Fibroblast of lung (primary cell): ENCODE measurements around the gene UST. TPM values are rescaled to one million over a fixed set of nuclear protein-coding genes. Genes with fewer than 3 reads are reported as not detected.

Experiments
- DNase-seq, 2 donors: peaks; one replicate each; pipeline versions ENCODE4 v3.0.0 to v3.0.0-alpha.2; 2010; ENCODE audit warnings: low read depth in 2 of 2
- H2AFZ ChIP-seq: 2 replicates; pipeline ENCODE4 v1.5.1; 2012; ENCODE audit warnings: low read length, control low read depth, inconsistent platforms
- H3K27ac ChIP-seq: 2 replicates; pipeline ENCODE4 v1.5.1; 2011; ENCODE audit warnings: low read length, control low read depth; ENCODE audit not compliant: insufficient read depth
- H3K27me3 ChIP-seq: 2 replicates; pipeline ENCODE4 v1.5.1; 2011; ENCODE audit warnings: mild to moderate bottlenecking, low read length; ENCODE audit not compliant: control insufficient read depth, insufficient read depth
- H3K36me3 ChIP-seq: 2 replicates; pipeline ENCODE4 v1.5.1; 2011; ENCODE audit warnings: low read length; ENCODE audit not compliant: control insufficient read depth, insufficient read depth
- H3K4me1 ChIP-seq: 2 replicates; pipeline ENCODE4 v1.5.1; 2011; ENCODE audit warnings: low read length; ENCODE audit not compliant: control insufficient read depth, insufficient read depth; ENCODE audit errors: extremely low read depth
- H3K4me2 ChIP-seq: 2 replicates; pipeline ENCODE4 v1.5.1; 2011; ENCODE audit warnings: low read length, control low read depth; ENCODE audit not compliant: insufficient read depth; ENCODE audit errors: extremely low read depth
- H3K4me3 ChIP-seq, 4 experiments: fragments of 200-600 bp in 1 of 4; sonication (generic) in 1 of 4; replicated peaks in 1 of 4; 2 replicates each; pipeline ENCODE4 v1.5.1; 2011 to 2016; ENCODE audit warnings: low read length in 4 of 4, low read depth in 3 of 4, mild to moderate bottlenecking in 3 of 4, control low read depth in 2 of 4, inconsistent platforms in 1 of 4, mixed read lengths in 1 of 4; ENCODE audit not compliant: insufficient read depth in 1 of 4; ENCODE audit errors: control extremely low read depth in 1 of 4
- H3K79me2 ChIP-seq: 2 replicates; pipeline ENCODE4 v1.5.1; 2012; ENCODE audit warnings: mild to moderate bottlenecking, low read length, inconsistent platforms; ENCODE audit not compliant: control insufficient read depth, insufficient read depth
- H3K9ac ChIP-seq: 2 replicates; pipeline ENCODE4 v1.5.1; 2011; ENCODE audit warnings: mild to moderate bottlenecking, low read length, control low read depth; ENCODE audit not compliant: insufficient read depth
- H3K9me3 ChIP-seq: 2 replicates; pipeline ENCODE4 v1.5.1; 2012; ENCODE audit warnings: low read depth, low read length; ENCODE audit not compliant: control insufficient read depth, insufficient read depth
- H4K20me1 ChIP-seq: 2 replicates; pipeline ENCODE4 v1.5.1; 2011; ENCODE audit warnings: low read length; ENCODE audit not compliant: control insufficient read depth, insufficient read depth; ENCODE audit errors: extremely low read depth
- EZH2 ChIP-seq: IDR thresholded peaks from 2 replicates; pipeline ENCODE4 v1.5.1; 2012; ENCODE audit warnings: low read length, control low read depth, mild to moderate bottlenecking; ENCODE audit errors: missing control alignments
- polyA plus RNA-seq, 2 donors: library from polyadenylated mRNA; depleted of rRNA in 1 of 2; stranded (reverse) in 1 of 2; unstranded in 1 of 2; fragments of >200 nt; gene quantifications; 2 replicates each; pipeline ENCODE4 v1.2.1, GENCODE V29; 2011 to 2012; ENCODE audit warnings: missing spikeins in 1 of 2
- total RNA-seq: library from RNA; depleted of rRNA; stranded (reverse); fragments of >200 nt; gene quantifications from 2 replicates; pipeline ENCODE4 v1.2.1, GENCODE V29; 2014
- TF ChIP-seq, protein P1 (sequence below), 2 donors: IDR thresholded peaks in 1 of 2; conservative IDR thresholded peaks in 1 of 2; 1 replicate in 1 of 2; 2 replicates in 1 of 2; pipeline ENCODE4 v1.5.1; 2011 to 2012; ENCODE audit warnings: low read length in 2 of 2, control low read depth in 1 of 2, inconsistent platforms in 1 of 2, low read depth in 1 of 2, mild to moderate bottlenecking in 1 of 2

The UST gene
- total and polyA plus RNA-seq, 2 donors (not counting 1 experiment from before 2014, with no cell fraction given): 6.8 to 19.5 TPM

DNA sequence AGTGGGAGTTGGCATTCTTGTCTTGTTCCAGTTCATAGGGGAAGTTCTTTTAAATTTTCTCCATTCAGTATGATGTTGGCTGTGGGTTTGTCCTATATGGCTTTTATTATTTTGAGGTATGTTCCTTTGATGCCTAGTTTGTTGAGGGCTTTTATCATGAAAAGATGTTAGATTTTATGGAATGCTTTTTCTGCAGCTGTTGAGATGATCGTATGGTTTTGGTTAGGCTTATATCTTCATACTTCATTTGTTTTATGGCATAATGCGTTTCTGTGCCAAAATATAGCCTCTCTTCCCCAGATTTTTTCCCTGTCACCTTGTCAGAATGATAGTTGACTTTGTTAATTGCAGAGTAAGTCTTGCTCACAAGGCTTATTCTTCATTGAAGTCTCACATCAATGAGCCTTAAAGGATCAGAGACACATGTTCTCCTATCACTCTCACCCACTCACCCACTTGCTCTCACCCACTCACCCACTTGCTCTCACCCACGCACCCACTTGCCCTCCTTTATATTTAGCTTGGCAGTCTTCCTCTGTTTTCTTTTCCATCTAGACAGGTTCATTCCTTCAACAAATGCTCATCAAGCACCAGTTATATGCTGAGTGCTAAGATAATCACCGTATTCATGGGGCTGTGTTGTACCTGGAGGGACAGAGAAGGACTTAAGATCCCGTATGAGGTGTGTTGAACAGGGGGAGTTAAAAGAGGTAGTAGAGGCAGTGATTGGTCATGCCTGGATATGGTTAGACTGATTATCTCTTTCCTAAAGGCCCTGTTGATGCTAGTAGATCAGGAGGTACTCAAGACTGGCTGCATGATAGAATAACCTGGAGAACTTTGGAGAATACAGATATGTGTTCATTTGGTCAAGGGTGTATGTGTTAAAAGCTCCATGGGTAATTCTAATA lies 19.3 kb downstream of the UST start:
- Histone ChIP-seq H3K27me3 (no peaks in the 10 kb centered on the region), H3K79me2 (no peaks in the 10 kb centered on the region), H2AFZ (no peak overlapping the region), H3K4me2 (no peak overlapping the region), H3K4me1 (peaks cover 8% of the 10 kb centered on the region), H3K27ac (no peak overlapping the region), H3K4me3 (no peak overlapping the region), H3K36me3 (no peaks in the 10 kb centered on the region), H3K9me3 (no peaks in the 10 kb centered on the region), H4K20me1 (no peaks in the 10 kb centered on the region), H3K9ac (no peak overlapping the region)
- DNase-seq: no peak
- no peak for TF ChIP-seq EZH2
- TF ChIP-seq, protein P1, sequence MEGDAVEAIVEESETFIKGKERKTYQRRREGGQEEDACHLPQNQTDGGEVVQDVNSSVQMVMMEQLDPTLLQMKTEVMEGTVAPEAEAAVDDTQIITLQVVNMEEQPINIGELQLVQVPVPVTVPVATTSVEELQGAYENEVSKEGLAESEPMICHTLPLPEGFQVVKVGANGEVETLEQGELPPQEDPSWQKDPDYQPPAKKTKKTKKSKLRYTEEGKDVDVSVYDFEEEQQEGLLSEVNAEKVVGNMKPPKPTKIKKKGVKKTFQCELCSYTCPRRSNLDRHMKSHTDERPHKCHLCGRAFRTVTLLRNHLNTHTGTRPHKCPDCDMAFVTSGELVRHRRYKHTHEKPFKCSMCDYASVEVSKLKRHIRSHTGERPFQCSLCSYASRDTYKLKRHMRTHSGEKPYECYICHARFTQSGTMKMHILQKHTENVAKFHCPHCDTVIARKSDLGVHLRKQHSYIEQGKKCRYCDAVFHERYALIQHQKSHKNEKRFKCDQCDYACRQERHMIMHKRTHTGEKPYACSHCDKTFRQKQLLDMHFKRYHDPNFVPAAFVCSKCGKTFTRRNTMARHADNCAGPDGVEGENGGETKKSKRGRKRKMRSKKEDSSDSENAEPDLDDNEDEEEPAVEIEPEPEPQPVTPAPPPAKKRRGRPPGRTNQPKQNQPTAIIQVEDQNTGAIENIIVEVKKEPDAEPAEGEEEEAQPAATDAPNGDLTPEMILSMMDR (conservative IDR thresholded peaks at IDR 0.05 in 1 of 2, IDR thresholded peaks at IDR 0.05 in 1 of 2; ENCODE audit: low read depth in 1 of 2, low read length in 2 of 2): no peak

DNA sequence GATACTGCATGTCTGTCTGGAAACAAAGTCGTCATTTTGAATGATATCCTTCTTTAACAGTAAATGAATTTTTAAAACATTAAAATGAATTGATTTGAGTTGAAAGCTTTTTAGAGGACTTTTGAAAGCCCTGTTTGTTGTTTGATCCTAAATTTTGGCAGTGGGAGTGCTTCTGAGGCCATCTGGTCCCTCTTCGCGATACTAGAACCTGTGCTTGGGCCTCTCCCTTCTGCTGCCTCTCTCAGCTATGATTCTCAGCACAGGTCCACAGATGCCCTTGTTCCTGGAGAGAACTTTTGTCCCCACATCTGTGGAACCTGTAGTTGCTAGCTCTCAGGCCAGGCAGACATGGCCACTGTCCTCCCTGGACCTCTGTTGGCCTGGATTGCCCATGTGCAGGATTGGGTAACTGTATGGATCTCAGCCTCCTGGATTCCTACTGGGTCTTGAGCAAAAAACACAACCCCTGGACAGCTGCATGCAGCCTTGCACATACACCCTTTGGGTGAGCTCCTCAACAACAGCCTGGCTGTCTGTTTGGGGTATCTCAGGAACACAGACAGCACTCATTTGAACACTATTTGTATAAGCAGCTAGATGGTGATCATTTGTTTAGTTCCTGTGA lies 21.9 kb downstream of the UST start:
- Histone ChIP-seq H3K27me3 (no peaks in the 10 kb centered on the region), H3K4me1 (no peaks in the 10 kb centered on the region), H3K4me3 (no peak overlapping the region), H4K20me1 (no peaks in the 10 kb centered on the region), H3K9me3 (no peaks in the 10 kb centered on the region), H3K36me3 (no peaks in the 10 kb centered on the region), H3K27ac (no peak overlapping the region), H3K79me2 (no peaks in the 10 kb centered on the region), H3K4me2 (no peak overlapping the region), H3K9ac (no peak overlapping the region), H2AFZ (no peak overlapping the region)
- TF ChIP-seq, protein P1 (conservative IDR thresholded peaks at IDR 0.05 in 1 of 2, IDR thresholded peaks at IDR 0.05 in 1 of 2; ENCODE audit: low read depth in 1 of 2, low read length in 2 of 2): no peak
- no peak for TF ChIP-seq EZH2
- no peak for DNase-seq

DNA sequence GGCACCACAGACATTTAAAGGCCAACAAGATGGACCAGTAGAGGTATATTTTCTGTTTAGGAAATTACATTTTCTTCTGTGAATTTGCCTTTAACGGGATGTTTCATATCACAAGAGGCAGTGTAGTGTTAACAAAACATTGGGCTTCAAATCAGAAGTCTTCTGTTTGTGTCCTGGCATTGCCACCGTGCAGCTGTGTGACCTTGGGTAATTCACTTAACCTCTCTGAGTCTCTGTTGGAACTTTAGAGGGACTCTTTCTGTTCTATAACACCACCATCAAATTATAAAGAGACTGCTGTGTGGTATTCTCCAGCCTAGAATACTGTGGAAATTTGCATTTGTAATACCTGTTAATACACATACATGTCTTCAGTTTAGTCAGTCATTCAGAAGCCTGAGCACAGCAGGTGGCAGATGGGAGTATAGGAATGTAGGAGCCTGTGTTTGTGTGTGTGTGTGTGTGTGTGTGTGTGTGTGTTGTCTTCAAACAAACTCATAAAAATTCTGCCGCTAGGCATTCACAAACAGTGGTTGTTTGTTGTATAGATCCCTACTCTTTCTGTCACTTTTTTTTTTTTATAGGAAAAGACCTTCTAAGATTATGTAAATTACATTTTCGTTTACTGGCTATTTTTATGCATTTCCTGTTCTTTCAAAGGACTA lies 22.6 kb downstream of the UST start:
- Histone ChIP-seq H3K4me2 (no peak overlapping the region), H4K20me1 (no peaks in the 10 kb centered on the region), H3K4me1 (no peaks in the 10 kb centered on the region), H3K27me3 (no peaks in the 10 kb centered on the region), H3K27ac (no peak overlapping the region), H2AFZ (no peak overlapping the region), H3K4me3 (no peak overlapping the region), H3K36me3 (no peaks in the 10 kb centered on the region), H3K9me3 (no peaks in the 10 kb centered on the region), H3K79me2 (no peaks in the 10 kb centered on the region), H3K9ac (no peak overlapping the region)
- no peak for TF ChIP-seq EZH2
- TF ChIP-seq, protein P1 (conservative IDR thresholded peaks at IDR 0.05 in 1 of 2, IDR thresholded peaks at IDR 0.05 in 1 of 2; ENCODE audit: low read depth in 1 of 2, low read length in 2 of 2): no peak
- no peak for DNase-seq
